ENCODE results near the gene CWC25. TPM values are rescaled to one million over a fixed set of nuclear protein-coding genes. Genes with fewer than 3 reads are reported as not detected.

The CWC25 gene
- total RNA-seq, 1 donor from 2014 or later = 9.6 TPM

- no peak for DNase-seq (ENCODE audit: low read depth)
- TF ChIP-seq CTCF (conservative IDR thresholded peaks at IDR 0.05; ENCODE audit: low read depth, low read length) = no peak
- peak overlapping the region; percentile 88 for H3K4me3 ChIP-seq (ENCODE audit: low read depth, low read length)
These were observed 25.3 kb upstream of the CWC25 start for GRCh38 chr17:38850374-38850773.

DNA sequence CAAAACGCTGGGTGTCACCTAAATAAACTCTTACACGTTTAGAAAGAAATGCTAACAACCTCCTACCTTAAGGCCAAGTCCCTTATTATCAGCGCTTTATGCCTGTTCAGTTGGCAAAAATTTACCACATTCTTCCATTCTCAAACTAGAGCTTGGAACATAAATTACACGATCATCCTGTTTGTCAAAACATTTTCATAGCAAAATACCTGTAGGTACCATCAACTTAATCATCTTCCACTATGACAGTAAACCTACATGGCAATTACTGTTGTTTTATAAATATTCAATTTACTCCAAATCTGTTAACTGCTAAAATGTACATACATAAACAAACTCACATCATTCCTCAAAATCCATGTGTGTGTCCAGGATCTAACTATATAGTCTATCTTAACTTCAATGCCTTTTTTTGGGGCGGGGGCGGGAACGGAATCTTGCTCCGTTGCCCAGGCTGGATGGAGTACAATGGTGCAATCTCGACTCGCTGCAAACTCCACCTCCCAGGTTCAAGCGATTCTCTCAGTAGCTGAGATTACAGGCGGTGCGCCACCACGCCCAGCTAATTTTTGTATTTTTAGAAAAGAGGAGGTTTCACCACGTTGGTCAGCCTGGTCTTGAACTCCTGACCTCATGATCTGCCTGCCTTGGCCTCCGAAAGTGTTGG lies 24.0 kb upstream of the CWC25 start:
- no peak for DNase-seq (ENCODE audit: low read depth)
- TF ChIP-seq CTCF (conservative IDR thresholded peaks at IDR 0.05; ENCODE audit: low read depth, low read length) = no peak
- no peak overlapping the region for H3K4me3 ChIP-seq (ENCODE audit: low read depth, low read length)

DNA sequence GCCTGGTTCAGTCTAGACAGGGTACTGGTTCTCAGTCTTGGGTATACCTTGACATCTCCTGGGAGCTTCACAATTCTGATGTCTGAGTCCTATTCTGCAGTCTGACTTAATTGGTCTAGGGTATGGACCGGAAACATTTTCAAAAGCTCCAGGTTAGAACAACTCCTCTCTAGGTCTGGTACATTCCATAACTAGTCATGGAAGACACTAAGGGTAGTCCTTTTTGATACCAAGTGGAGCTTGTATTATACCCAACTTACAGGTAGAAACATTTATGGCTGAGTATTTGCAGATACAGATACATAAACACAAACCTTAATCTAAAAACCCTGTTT lies 23.4 kb upstream of the CWC25 start:
- no peak for TF ChIP-seq CTCF (conservative IDR thresholded peaks at IDR 0.05; ENCODE audit: low read depth, low read length)
- DNase-seq (ENCODE audit: low read depth) = no peak
- H3K4me3 ChIP-seq (ENCODE audit: low read depth, low read length) = no peak overlapping the region

GRCh38 chr17:38844261-38844757 lies 19.2 kb upstream of the CWC25 start:
- no peak for TF ChIP-seq CTCF (conservative IDR thresholded peaks at IDR 0.05; ENCODE audit: low read depth, low read length)
- H3K4me3 ChIP-seq (ENCODE audit: low read depth, low read length) = no peak overlapping the region
- no peak for DNase-seq (ENCODE audit: low read depth)

DNA sequence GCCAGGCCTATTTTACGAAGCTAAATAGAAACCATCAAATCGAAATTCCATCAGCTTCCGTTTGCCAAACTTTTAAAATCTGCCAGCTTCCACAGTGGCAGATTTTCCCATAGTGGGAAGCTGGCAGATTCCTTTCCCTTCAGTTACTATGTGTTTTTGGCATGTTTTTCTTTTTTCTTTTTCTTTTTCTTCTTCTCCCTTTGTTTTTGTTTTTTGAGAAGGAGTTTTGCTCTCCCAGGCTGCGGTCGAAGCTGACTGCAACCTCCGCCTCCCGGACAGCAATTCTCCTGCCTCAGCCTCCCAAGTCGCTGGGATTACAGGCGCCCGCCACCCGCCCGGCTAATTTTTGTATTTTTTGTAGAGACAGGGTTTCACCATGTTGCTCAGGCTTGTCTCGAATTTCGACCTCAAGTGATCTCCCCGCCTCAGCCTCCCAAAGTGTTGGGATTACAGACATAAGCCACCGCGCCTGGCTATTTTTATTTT lies 684 bp upstream of the CWC25 start:
- TF ChIP-seq CTCF (conservative IDR thresholded peaks at IDR 0.05; ENCODE audit: low read depth, low read length) = no peak
- DNase-seq (ENCODE audit: low read depth) = no peak
- peak overlapping the region; percentile 98 for H3K4me3 ChIP-seq (ENCODE audit: low read depth, low read length)

- peak; percentile 64 for TF ChIP-seq CTCF (conservative IDR thresholded peaks at IDR 0.05; ENCODE audit: low read depth, low read length)
- no peak overlapping the region for H3K4me3 ChIP-seq (ENCODE audit: low read depth, low read length)
- DNase-seq (ENCODE audit: low read depth) = peak; percentile 73
These were observed 9.4 kb downstream of the CWC25 start for GRCh38 chr17:38815576-38816193.

- no peak for TF ChIP-seq CTCF (conservative IDR thresholded peaks at IDR 0.05; ENCODE audit: low read depth, low read length)
- no peak for DNase-seq (ENCODE audit: low read depth)
These were observed 15.3 kb downstream of the CWC25 start for GRCh38 chr17:38809828-38810227.

More at GRCh38 chr17:38809828-38810227, 15.3 kb downstream of the CWC25 start:
- no peak overlapping the region for H3K4me3 ChIP-seq (ENCODE audit: low read depth, low read length)

All from epithelial cell of proximal tubule (primary cell).